Activated B cell treated with CpG ODN at 0.5 μM for 24 hours (primary cell): Measurements from ENCODE around the gene RNU6-1. TPM values are rescaled to one million over a fixed set of nuclear protein-coding genes. Genes with fewer than 3 reads are reported as not detected.

Experiments
- ATAC-seq: fragments of 200-7000 bp; cut with Tn5 transposase; one replicate; pipeline ENCODE4 v1.10.0; 2021; ENCODE audit warnings: low read depth, mild to moderate bottlenecking, moderate library complexity
- CTCF ChIA-PET: fragments of 350-600 bp; sonication (Branson Sonifier 250); formaldehyde crosslinking; loops from one replicate; lab custom pipeline; 2021; ENCODE audit warnings: antibody characterized with exemption; lab: Charles Lee
- POLR2A ChIA-PET: fragments of 350-600 bp; sonication (Branson Sonifier 250); formaldehyde crosslinking; loops from one replicate; lab custom pipeline; 2021; ENCODE audit warnings: antibody characterized with exemption; lab: Charles Lee
- DNase-seq: peaks from one replicate; pipeline ENCODE4 v3.0.0; 2022
- H3K27ac Mint-ChIP-seq: one replicate; pipeline ENCODE4 v1.8.0; 2020; ENCODE audit warnings: mixed read lengths
- H3K27me3 Mint-ChIP-seq: one replicate; pipeline ENCODE4 v1.8.0; 2021; ENCODE audit warnings: mixed read lengths
- H3K36me3 Mint-ChIP-seq: one replicate; pipeline ENCODE4 v1.8.0; 2021; ENCODE audit warnings: low read depth, mixed read lengths
- H3K4me1 Mint-ChIP-seq: one replicate; pipeline ENCODE4 v1.8.0; 2021; ENCODE audit warnings: mixed read lengths
- H3K4me3 Mint-ChIP-seq: one replicate; pipeline ENCODE4 v1.8.0; 2020; ENCODE audit warnings: mild to moderate bottlenecking, mixed read lengths
- H3K9me3 Mint-ChIP-seq: one replicate; pipeline ENCODE4 v1.8.0; 2020; ENCODE audit warnings: mixed read lengths
- CTCF ChIP-seq: fragments of 200-600 bp; IDR thresholded peaks from one replicate; pipeline ENCODE4 v1.8.0; 2022; ENCODE audit warnings: antibody characterized with exemption, mild to moderate bottlenecking
- intact Hi-C: fragments of 100-400 bp; cut with micrococcal nuclease; formaldehyde crosslinking; loops from one replicate; pipeline ENCODE4 v1.15.1; 2024
- total RNA-seq: library from RNA; stranded (reverse); gene quantifications from 2 replicates; pipeline ENCODE4 v1.2.3, GENCODE V29; 2022

The RNU6-1 gene
- total RNA-seq, 1 donor from 2014 or later, result not detected

DNA sequence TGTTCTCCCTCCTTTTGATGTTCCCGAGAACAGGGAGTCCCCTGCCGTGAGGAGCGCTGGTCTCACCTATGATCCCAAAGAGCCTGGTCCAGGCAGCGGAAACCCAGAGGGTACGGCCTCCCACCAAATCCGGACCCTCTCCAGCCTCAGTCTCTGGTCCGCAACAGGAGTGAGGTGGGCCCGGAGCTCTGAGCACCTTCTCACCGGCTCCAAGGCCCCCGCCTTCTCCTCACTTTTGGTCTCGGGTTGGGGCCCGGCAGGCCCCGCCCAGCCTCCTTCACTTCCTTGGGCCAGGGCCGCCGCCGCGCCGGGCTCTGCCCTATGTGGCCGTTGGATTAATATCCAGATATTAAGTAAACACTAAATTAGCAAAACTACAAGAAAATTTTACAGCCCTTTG is 20.2 kb downstream of the RNU6-1 start:
- H3K36me3 Mint-ChIP-seq, result peaks cover 3% of the 10 kb centered on the region
- H3K27ac Mint-ChIP-seq, result no peak overlapping the region
- peaks cover 32% of the 10 kb centered on the region for H3K4me1 Mint-ChIP-seq
- ATAC-seq (no peak), DNase-seq (no peak)
- H3K9me3 Mint-ChIP-seq, result peaks cover 9% of the 10 kb centered on the region
- intact Hi-C loops, result loop anchor here (2.0 kb wide), 1 partner anchor 15 kb away; no protein-coding TSS in a partner anchor
- no peak overlapping the region for H3K4me3 Mint-ChIP-seq
- H3K27me3 Mint-ChIP-seq, result peaks cover 62% of the 10 kb centered on the region
- POLR2A ChIA-PET, result interaction anchor here (1.5 kb wide), 1 partner anchor 35 kb away, joined by 3 read pairs; no protein-coding TSS in a partner anchor
- no peak for TF ChIP-seq CTCF
- CTCF ChIA-PET, result interaction anchor here (3.2 kb wide), 1 partner anchor 36 kb away, joined by 15 read pairs; no protein-coding TSS in a partner anchor

GRCh38 chr15:67818464-67818863 is 21.4 kb downstream of the RNU6-1 start:
- intact Hi-C loops, result no loop called here
- TF ChIP-seq CTCF, result no peak
- Mint-ChIP-seq H3K36me3 (peaks cover 3% of the 10 kb centered on the region), H3K4me3 (no peak overlapping the region), H3K4me1 (peaks cover 21% of the 10 kb centered on the region), H3K27ac (no peak overlapping the region), H3K27me3 (peaks cover 52% of the 10 kb centered on the region), H3K9me3 (peaks cover 9% of the 10 kb centered on the region)
- ChIA-PET POLR2A (interaction anchor here (1.5 kb wide), 1 partner anchor 34 kb away, joined by 3 read pairs; no protein-coding TSS in a partner anchor), CTCF (interaction anchor here (0.7 to 3.2 kb wide), 2 partner anchors 35 to 37 kb away, joined by 3 to 15 read pairs; no protein-coding TSS in a partner anchor)
- DNase-seq (no peak), ATAC-seq (no peak)

DNA sequence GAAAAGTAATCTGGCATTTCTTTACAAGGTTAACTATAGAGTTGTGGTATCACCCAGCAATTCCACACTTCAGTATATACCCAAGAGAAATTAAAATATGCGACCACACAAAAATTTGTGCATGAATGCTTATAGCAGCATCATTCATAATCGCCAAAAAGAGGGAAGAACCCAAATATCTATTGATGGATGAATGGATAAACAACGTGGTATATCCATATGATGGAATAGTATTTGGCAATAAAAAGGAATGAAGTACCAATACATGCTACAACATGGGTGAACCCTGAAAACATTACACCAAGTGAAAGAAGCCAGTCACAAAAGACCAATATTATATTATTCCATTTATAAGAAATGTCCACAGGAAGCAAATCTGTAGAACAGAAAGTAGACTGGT is 23.2 kb downstream of the RNU6-1 start:
- TF ChIP-seq CTCF, result no peak
- peaks cover 3% of the 10 kb centered on the region for H3K36me3 Mint-ChIP-seq
- DNase-seq (no peak), ATAC-seq (no peak)
- H3K4me1 Mint-ChIP-seq, result peaks cover 10% of the 10 kb centered on the region
- intact Hi-C loops, result no loop called here
- peaks cover 46% of the 10 kb centered on the region for H3K27me3 Mint-ChIP-seq
- no peak overlapping the region for H3K4me3 Mint-ChIP-seq
- POLR2A ChIA-PET, result no interaction called here
- peaks cover 9% of the 10 kb centered on the region for H3K9me3 Mint-ChIP-seq
- CTCF ChIA-PET, result no interaction called here
- no peak overlapping the region for H3K27ac Mint-ChIP-seq

- Mint-ChIP-seq H3K36me3 (peaks cover 3% of the 10 kb centered on the region), H3K4me3 (no peak overlapping the region), H3K27ac (no peak overlapping the region), H3K9me3 (peaks cover 9% of the 10 kb centered on the region), H3K4me1 (peaks cover 2% of the 10 kb centered on the region), H3K27me3 (peaks cover 33% of the 10 kb centered on the region)
- CTCF ChIA-PET, result no interaction called here
- DNase-seq, result no peak
- POLR2A ChIA-PET, result no interaction called here
- intact Hi-C loops, result no loop called here
- no peak for ATAC-seq
- TF ChIP-seq CTCF, result no peak
Measured at GRCh38 chr15:67815036-67815592, 24.7 kb downstream of the RNU6-1 start.

DNA sequence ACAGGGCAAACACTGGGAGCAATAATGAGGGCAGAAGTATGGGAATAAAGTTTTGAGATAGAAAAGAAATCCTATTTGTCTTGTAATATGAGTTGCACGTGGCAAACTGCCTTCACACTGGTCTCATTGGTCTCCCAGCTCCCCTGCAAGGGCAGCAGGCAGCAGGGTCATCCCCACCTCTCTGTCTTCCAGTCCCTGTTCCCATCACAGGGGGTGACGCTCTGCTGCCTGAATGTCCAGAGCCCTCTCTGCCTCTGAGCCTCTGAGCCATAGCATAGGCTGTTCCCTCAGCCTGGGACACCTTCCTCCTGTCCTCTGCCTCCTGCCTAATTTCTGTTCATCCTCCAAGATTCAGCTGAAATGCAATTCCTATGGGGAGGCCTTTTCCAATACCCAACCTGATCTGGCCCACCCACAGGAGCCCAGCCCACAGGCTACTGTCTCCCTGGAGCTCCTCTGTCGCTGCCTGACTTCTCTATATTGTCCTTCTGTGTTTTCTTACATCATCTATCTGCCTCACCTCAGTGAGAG is 26.7 kb downstream of the RNU6-1 start:
- intact Hi-C loops, result no loop called here
- CTCF ChIA-PET, result no interaction called here
- POLR2A ChIA-PET, result no interaction called here
- Mint-ChIP-seq H3K4me3 (no peak overlapping the region), H3K27ac (no peak overlapping the region), H3K27me3 (peaks cover 20% of the 10 kb centered on the region), H3K36me3 (peaks cover 14% of the 10 kb centered on the region), H3K4me1 (peaks cover 2% of the 10 kb centered on the region), H3K9me3 (peaks cover 9% of the 10 kb centered on the region)
- TF ChIP-seq CTCF, result no peak
- no peak for DNase-seq
- ATAC-seq, result no peak
